DMS153 treated with DMSO at 0.1 percent for 48 hours (cell line): ENCODE measurements around the gene REP15.
A peak's percentile ranks its signal among the peaks of the same experiment; 100 is the strongest.
"Not testable (repeated sequence)": the region's sequence is repeated elsewhere in the genome, so short reads cannot be mapped to it uniquely, and the experiment has no call there.

Experiments used
- DNase-seq: peaks from one replicate; lab custom pipeline; 2025; ENCODE audit not compliant: unreplicated experiment; lab: John Stamatoyannopoulos, UW

The REP15 gene

GRCh38 chr12:27696293-27696652, at the start of gene REP15:
Gene REP15, plus strand, starts transcription at chr12:27696447. Its CDS starts 116 bp downstream, at chr12:27696563.
- no peak for DNase-seq

- DNase-seq, result no peak
Measured at GRCh38 chr12:27650011-27650410, 46.2 kb upstream of the REP15 start.

GRCh38 chr12:27651201-27651600, 45.0 kb upstream of the REP15 start:
- DNase-seq, result no peak

GRCh38 chr12:27652174-27652763, 44.0 kb upstream of the REP15 start:
- DNase-seq, result peak; percentile 52

GRCh38 chr12:27653661-27654060, 42.6 kb upstream of the REP15 start:
- no peak for DNase-seq

GRCh38 chr12:27655476-27655875, 40.8 kb upstream of the REP15 start:
- not testable (repeated sequence) for DNase-seq

GRCh38 chr12:27657296-27657695, 39.0 kb upstream of the REP15 start:
- DNase-seq, result no peak

- DNase-seq, result no peak
Measured at GRCh38 chr12:27665704-27666103, 30.5 kb upstream of the REP15 start.

GRCh38 chr12:27666510-27666909, 29.7 kb upstream of the REP15 start:
- DNase-seq, result no peak

GRCh38 chr12:27667540-27667939, 28.7 kb upstream of the REP15 start:
- DNase-seq, result no peak

GRCh38 chr12:27672051-27672450, 24.2 kb upstream of the REP15 start:
- DNase-seq, result no peak

- no peak for DNase-seq
Measured at GRCh38 chr12:27672643-27673042, 23.6 kb upstream of the REP15 start.

GRCh38 chr12:27673101-27673718, 23.0 kb upstream of the REP15 start:
- no peak for DNase-seq

GRCh38 chr12:27674989-27675388, 21.3 kb upstream of the REP15 start:
- DNase-seq, result no peak

GRCh38 chr12:27680619-27681018, 15.6 kb upstream of the REP15 start:
- no peak for DNase-seq

- no peak for DNase-seq
Measured at GRCh38 chr12:27682534-27682933, 13.7 kb upstream of the REP15 start.

- DNase-seq, result no peak
Measured at GRCh38 chr12:27685274-27685673, 11.0 kb upstream of the REP15 start.

GRCh38 chr12:27686147-27686546, 10.1 kb upstream of the REP15 start:
- no peak for DNase-seq

- no peak for DNase-seq
Measured at GRCh38 chr12:27688671-27689070, 7.6 kb upstream of the REP15 start.

GRCh38 chr12:27689558-27690180, 6.6 kb upstream of the REP15 start:
- DNase-seq, result no peak

GRCh38 chr12:27693403-27693802, 2.8 kb upstream of the REP15 start:
- no peak for DNase-seq

- no peak for DNase-seq
Measured at GRCh38 chr12:27695556-27696292, 523 bp upstream of the REP15 start.
